ENCODE measurements around the gene HACE1. TPM values are rescaled to one million over a fixed set of nuclear protein-coding genes. Genes with fewer than 3 reads are reported as not detected.

Gene HACE1
- total RNA-seq, 1 experiment from 2014 or later: 5.5 TPM

DNA sequence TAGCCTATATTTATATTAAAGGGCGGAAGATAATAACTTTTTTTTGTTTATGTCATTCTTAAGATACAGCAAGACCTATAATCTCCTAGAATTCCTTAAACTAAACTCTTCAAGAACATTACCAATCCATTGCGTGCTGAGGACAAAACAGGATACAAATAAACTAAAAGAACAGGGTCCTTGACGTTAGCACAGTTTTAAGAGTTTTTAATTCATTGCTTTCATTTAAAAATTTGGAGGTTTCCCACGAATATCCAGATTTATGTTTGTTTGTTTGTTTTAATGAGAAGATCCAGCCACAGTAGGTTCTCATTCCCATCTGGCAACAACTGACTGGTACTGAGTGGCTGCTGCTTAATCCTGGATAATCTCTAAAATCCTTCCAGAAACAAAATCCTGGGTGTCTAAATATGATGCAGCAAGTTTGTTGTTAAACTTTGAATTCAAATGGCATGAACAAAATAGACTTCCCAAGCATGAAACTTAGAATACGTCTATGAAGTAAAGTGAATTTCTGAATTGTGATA lies 153.7 kb downstream of the HACE1 start:
- CTCF ChIA-PET: no interaction called here
- Mint-ChIP-seq H3K27ac (ENCODE audit: low read depth, unreplicated experiment) (no peak overlapping the region), H3K4me1 (ENCODE audit: insufficient read depth, unreplicated experiment) (peaks cover 5% of the 10 kb centered on the region), H3K4me3 (ENCODE audit: unreplicated experiment) (no peak overlapping the region), H3K36me3 (ENCODE audit: insufficient read depth, unreplicated experiment) (no peaks in the 10 kb centered on the region), H3K27me3 (ENCODE audit: insufficient read depth, unreplicated experiment) (no peaks in the 10 kb centered on the region), H3K9me3 (ENCODE audit: unreplicated experiment) (peaks cover 6% of the 10 kb centered on the region)
- intact Hi-C loops (cut with micrococcal nuclease): no loop called here
- TF ChIP-seq, protein P1, sequence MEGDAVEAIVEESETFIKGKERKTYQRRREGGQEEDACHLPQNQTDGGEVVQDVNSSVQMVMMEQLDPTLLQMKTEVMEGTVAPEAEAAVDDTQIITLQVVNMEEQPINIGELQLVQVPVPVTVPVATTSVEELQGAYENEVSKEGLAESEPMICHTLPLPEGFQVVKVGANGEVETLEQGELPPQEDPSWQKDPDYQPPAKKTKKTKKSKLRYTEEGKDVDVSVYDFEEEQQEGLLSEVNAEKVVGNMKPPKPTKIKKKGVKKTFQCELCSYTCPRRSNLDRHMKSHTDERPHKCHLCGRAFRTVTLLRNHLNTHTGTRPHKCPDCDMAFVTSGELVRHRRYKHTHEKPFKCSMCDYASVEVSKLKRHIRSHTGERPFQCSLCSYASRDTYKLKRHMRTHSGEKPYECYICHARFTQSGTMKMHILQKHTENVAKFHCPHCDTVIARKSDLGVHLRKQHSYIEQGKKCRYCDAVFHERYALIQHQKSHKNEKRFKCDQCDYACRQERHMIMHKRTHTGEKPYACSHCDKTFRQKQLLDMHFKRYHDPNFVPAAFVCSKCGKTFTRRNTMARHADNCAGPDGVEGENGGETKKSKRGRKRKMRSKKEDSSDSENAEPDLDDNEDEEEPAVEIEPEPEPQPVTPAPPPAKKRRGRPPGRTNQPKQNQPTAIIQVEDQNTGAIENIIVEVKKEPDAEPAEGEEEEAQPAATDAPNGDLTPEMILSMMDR (IDR thresholded peaks at IDR 0.05; ENCODE audit: unreplicated experiment): no peak
- BruUV-seq (replicated peaks): no TSS peak
- POLR2A ChIA-PET: no interaction called here
- no peak for DNase-seq (ENCODE audit: unreplicated experiment)

- Mint-ChIP-seq H3K4me3 (ENCODE audit: unreplicated experiment) (no peak overlapping the region), H3K4me1 (ENCODE audit: insufficient read depth, unreplicated experiment) (peaks cover 4% of the 10 kb centered on the region), H3K9me3 (ENCODE audit: unreplicated experiment) (peaks cover 6% of the 10 kb centered on the region), H3K36me3 (ENCODE audit: insufficient read depth, unreplicated experiment) (no peaks in the 10 kb centered on the region), H3K27ac (ENCODE audit: low read depth, unreplicated experiment) (no peak overlapping the region), H3K27me3 (ENCODE audit: insufficient read depth, unreplicated experiment) (no peaks in the 10 kb centered on the region)
- DNase-seq (ENCODE audit: unreplicated experiment): peak; percentile 29
- intact Hi-C loops (cut with micrococcal nuclease): no loop called here
- BruUV-seq (replicated peaks): no TSS peak
- TF ChIP-seq, protein P1 (IDR thresholded peaks at IDR 0.05; ENCODE audit: unreplicated experiment): no peak
- POLR2A ChIA-PET: no interaction called here
- CTCF ChIA-PET: interaction anchor here (0.6 kb wide), 2 partner anchors 269 to 474 kb away, joined by 3 read pairs; no protein-coding TSS in a partner anchor
These were observed 154.5 kb downstream of the HACE1 start for GRCh38 chr6:104705095-104705707.

DNA sequence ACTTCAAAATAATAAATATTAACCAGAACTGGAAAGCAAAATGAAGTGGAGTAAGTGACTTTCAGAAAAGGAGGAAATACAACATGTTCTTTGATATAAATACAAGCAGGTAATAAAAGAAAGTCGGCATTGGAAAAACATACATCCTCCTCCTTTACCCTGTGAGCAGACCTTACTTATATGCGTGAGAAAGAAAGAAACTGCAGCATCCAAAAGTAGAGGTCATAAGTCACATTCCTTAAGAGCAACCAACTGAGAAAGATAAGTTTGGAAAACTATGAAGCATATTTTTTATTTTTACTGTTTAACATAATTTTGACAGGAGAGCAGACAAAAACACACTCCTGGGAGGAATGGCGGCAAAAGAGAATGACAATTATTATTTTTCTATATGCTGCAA lies 155.5 kb downstream of the HACE1 start:
- intact Hi-C loops (cut with micrococcal nuclease): no loop called here
- DNase-seq (ENCODE audit: unreplicated experiment): no peak
- Mint-ChIP-seq H3K27ac (ENCODE audit: low read depth, unreplicated experiment) (no peak overlapping the region), H3K36me3 (ENCODE audit: insufficient read depth, unreplicated experiment) (no peaks in the 10 kb centered on the region), H3K9me3 (ENCODE audit: unreplicated experiment) (peaks cover 6% of the 10 kb centered on the region), H3K4me3 (ENCODE audit: unreplicated experiment) (no peak overlapping the region), H3K27me3 (ENCODE audit: insufficient read depth, unreplicated experiment) (no peaks in the 10 kb centered on the region), H3K4me1 (ENCODE audit: insufficient read depth, unreplicated experiment) (no peaks in the 10 kb centered on the region)
- BruUV-seq (replicated peaks): no TSS peak
- TF ChIP-seq, protein P1 (IDR thresholded peaks at IDR 0.05; ENCODE audit: unreplicated experiment): no peak
- POLR2A ChIA-PET: no interaction called here
- CTCF ChIA-PET: no interaction called here

- H3K4me1 Mint-ChIP-seq (ENCODE audit: insufficient read depth, unreplicated experiment): no peaks in the 10 kb centered on the region
- H3K27me3 Mint-ChIP-seq (ENCODE audit: insufficient read depth, unreplicated experiment): no peaks in the 10 kb centered on the region
- no peaks in the 10 kb centered on the region for H3K36me3 Mint-ChIP-seq (ENCODE audit: insufficient read depth, unreplicated experiment)
- no peak overlapping the region for H3K27ac Mint-ChIP-seq (ENCODE audit: low read depth, unreplicated experiment)
- H3K9me3 Mint-ChIP-seq (ENCODE audit: unreplicated experiment): no peaks in the 10 kb centered on the region
- TF ChIP-seq, protein P1 (IDR thresholded peaks at IDR 0.05; ENCODE audit: unreplicated experiment): no peak
- CTCF ChIA-PET: interaction anchor here (0.9 kb wide), 3 partner anchors 10 to 20 kb away, joined by 3 to 4 read pairs (median 3); no protein-coding TSS in a partner anchor
- intact Hi-C loops (cut with micrococcal nuclease): no loop called here
- POLR2A ChIA-PET: interaction anchor here (0.6 to 1.2 kb wide), 3 partner anchors 25 to 77 kb away, joined by 3 to 4 read pairs (median 3); no protein-coding TSS in a partner anchor
- no peak overlapping the region for H3K4me3 Mint-ChIP-seq (ENCODE audit: unreplicated experiment)
- BruUV-seq (replicated peaks): no TSS peak
- no peak for DNase-seq (ENCODE audit: unreplicated experiment)
These were observed 157.4 kb downstream of the HACE1 start for GRCh38 chr6:104702126-104702841.
